Endothelial cell (in vitro differentiated cells): Measurements from ENCODE around the gene IL6R. TPM values are rescaled to one million over a fixed set of nuclear protein-coding genes. Genes with fewer than 3 reads are reported as not detected.
"Not testable (repeated sequence)": the region's sequence is repeated elsewhere in the genome, so short reads cannot be mapped to it uniquely, and the experiment has no call there.

Source experiments
- DNase-seq: peaks from one replicate; pipeline ENCODE4 v3.0.0; 2021; ENCODE audit warnings: low spot score
- H3K27ac Mint-ChIP-seq: one replicate; pipeline ENCODE4 v1.8.0; 2021; ENCODE audit warnings: mixed read lengths, inconsistent platforms; ENCODE audit not compliant: unreplicated experiment
- H3K27me3 Mint-ChIP-seq: one replicate; pipeline ENCODE4 v1.8.0; 2021; ENCODE audit warnings: mild to moderate bottlenecking, moderate library complexity, mixed read lengths, inconsistent platforms; ENCODE audit not compliant: unreplicated experiment
- H3K36me3 Mint-ChIP-seq: one replicate; pipeline ENCODE4 v1.8.0; 2021; ENCODE audit warnings: mild to moderate bottlenecking, low read depth, mixed read lengths, inconsistent platforms; ENCODE audit not compliant: unreplicated experiment
- H3K4me1 Mint-ChIP-seq: one replicate; pipeline ENCODE4 v1.8.0; 2021; ENCODE audit warnings: mild to moderate bottlenecking, mixed read lengths, inconsistent platforms; ENCODE audit not compliant: unreplicated experiment
- H3K4me3 Mint-ChIP-seq: one replicate; pipeline ENCODE4 v1.8.0; 2021; ENCODE audit warnings: mild to moderate bottlenecking, mixed read lengths, inconsistent platforms; ENCODE audit not compliant: unreplicated experiment
- H3K9me3 Mint-ChIP-seq: one replicate; pipeline ENCODE4 v1.8.0; 2021; ENCODE audit warnings: mixed read lengths, inconsistent platforms; ENCODE audit not compliant: unreplicated experiment
- CTCF ChIP-seq: fragments of 200-600 bp; sonication (generic); IDR thresholded peaks from one replicate; pipeline ENCODE4 v1.5.0; 2021; ENCODE audit warnings: antibody characterized with exemption; ENCODE audit not compliant: unreplicated experiment
- total RNA-seq: library from RNA; stranded (reverse); fragmentation: NEBNext Ultra II Directional; extraction: Animal tissue kit (Norgen Biotek cat#: 25700); gene quantifications from one replicate; pipeline ENCODE4 v1.2.1, GENCODE V29; 2021; ENCODE audit not compliant: unreplicated experiment

IL6R gene
- total RNA-seq, 1 donor from 2014 or later: 1.0 TPM

DNA sequence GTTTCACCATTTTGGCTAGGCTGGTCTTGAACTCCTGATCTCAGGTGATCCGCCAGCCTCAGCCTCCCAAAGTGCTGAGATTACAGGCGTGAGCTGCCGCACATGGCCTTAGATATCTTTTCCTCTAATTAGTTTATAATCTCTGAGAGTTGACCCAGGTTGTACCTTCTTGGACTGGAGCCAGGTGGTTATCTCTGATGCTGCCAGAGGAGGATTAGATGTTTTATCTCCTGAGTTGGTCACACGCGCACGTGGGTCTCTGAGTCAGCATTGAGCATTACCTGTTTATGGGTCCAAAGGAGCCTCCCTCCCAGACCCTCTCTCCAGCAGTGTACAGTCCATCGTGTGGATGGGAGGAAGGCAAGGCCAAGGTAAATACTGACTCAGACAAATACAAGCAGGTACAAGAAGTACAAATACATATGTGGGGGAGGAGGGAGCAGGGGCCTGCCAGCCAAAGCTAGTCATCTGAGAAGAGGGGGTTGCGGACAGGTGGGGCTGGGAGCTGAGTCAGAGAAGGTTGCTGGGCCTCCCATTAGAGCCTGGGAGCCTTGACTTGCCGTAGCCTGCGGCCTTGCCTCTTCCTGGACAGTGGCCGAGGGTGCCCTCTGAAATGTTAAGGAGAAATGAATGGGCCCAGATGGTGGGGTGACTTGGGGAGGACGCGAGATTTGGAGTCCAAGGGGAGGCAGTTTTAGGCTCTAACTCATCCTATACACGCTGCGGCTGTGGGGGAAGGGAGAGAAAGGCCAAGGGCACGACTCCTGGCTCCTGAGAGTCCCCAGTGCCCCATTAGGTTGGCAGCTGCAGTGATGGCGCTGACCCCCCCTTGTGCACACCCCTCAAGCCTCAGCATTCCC is 13.1 kb downstream of the IL6R start:
- Mint-ChIP-seq H3K27ac (no peak overlapping the region), H3K27me3 (peaks cover 5% of the 10 kb centered on the region), H3K4me1 (peaks cover 7% of the 10 kb centered on the region), H3K4me3 (no peak overlapping the region), H3K9me3 (no peaks in the 10 kb centered on the region), H3K36me3 (no peaks in the 10 kb centered on the region)
- DNase-seq: no peak
- TF ChIP-seq CTCF: no peak

DNA sequence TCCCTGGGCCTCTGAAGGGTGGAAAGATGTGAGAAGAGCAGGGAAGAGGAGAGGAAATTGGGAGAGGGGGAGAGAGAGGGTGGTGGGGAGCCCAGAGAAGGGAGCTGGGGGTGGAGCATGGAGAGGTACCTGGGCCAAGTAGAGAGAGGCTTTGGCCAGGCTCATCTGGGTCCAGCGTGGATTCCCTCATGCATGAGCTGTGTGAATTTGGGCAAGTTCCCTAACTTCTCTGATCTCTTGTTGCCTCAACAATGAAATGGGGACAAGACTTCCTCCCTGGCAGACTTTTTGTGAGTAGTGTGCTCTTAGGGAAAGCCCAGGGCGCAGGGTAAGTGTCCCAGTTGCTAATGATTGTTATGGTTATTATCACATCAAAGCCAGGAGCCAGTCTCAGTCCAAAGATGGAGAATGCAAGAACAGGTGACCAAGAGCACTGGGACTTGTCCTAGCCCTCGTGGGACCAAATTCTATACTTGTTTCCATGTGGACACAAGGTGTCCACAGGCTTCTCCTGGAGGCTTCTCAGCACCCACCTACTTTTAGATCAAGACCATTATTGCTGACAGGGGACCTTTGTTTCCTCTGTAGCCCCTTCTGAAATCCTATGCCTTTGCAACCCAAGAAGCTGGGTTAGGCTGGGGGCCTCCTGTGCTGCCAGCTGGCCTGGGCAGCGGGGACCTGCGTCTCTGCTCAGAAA is 13.9 kb downstream of the IL6R start:
- no peaks in the 10 kb centered on the region for H3K36me3 Mint-ChIP-seq
- no peak overlapping the region for H3K4me3 Mint-ChIP-seq
- H3K4me1 Mint-ChIP-seq: peaks cover 14% of the 10 kb centered on the region
- H3K27me3 Mint-ChIP-seq: peaks cover 4% of the 10 kb centered on the region
- no peak for TF ChIP-seq CTCF
- H3K9me3 Mint-ChIP-seq: no peaks in the 10 kb centered on the region
- DNase-seq: no peak
- no peak overlapping the region for H3K27ac Mint-ChIP-seq

DNA sequence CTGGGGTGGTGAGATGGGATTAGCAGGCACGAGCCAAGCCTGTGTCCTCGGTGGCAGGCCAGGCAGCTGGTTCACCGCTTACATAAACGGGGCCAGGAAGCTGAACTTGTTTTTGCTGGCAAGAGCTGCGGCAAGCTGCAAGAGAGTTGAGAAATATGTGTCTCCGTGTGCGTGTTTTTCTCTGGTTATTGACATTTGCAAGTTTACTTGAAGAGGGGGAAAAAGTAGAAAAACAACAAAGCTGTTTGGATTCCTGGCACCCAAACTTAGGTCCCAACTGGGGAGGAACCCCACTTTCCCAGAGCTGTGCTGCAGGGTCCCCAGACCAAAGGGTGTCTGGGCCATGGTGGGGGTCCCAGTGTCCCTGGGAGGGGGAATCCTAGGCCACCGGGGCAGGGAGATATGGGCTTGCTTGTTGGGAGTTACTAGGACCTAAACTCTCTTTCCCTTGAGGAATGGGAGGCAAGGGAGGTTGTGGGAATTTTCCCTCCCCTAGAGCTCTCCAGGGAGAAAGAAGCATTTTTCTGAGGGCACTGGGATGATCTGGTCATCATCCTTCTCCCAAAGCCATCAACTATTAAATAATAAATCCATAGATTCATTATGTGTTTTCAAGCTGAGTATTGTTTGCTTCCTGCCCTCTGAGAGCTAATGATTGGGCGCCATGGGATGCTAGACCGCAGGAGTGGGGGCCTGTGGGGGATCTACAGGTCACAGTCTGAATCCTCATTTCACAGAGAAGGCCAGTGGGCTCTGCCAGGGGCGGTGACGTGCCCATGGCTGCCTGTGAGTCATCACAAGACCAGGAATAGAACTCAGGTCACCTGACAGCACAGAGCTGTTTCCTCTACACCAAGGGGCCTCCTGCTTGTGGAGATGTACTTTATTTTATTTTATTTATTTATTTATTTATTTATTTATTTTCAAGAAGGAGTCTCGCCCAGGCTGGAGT is 14.8 kb downstream of the IL6R start:
- no peak for DNase-seq
- Mint-ChIP-seq H3K27ac (no peak overlapping the region), H3K4me3 (no peak overlapping the region), H3K9me3 (no peaks in the 10 kb centered on the region), H3K4me1 (peaks cover 16% of the 10 kb centered on the region), H3K36me3 (no peaks in the 10 kb centered on the region), H3K27me3 (peaks cover 4% of the 10 kb centered on the region)
- no peak for TF ChIP-seq CTCF

DNA sequence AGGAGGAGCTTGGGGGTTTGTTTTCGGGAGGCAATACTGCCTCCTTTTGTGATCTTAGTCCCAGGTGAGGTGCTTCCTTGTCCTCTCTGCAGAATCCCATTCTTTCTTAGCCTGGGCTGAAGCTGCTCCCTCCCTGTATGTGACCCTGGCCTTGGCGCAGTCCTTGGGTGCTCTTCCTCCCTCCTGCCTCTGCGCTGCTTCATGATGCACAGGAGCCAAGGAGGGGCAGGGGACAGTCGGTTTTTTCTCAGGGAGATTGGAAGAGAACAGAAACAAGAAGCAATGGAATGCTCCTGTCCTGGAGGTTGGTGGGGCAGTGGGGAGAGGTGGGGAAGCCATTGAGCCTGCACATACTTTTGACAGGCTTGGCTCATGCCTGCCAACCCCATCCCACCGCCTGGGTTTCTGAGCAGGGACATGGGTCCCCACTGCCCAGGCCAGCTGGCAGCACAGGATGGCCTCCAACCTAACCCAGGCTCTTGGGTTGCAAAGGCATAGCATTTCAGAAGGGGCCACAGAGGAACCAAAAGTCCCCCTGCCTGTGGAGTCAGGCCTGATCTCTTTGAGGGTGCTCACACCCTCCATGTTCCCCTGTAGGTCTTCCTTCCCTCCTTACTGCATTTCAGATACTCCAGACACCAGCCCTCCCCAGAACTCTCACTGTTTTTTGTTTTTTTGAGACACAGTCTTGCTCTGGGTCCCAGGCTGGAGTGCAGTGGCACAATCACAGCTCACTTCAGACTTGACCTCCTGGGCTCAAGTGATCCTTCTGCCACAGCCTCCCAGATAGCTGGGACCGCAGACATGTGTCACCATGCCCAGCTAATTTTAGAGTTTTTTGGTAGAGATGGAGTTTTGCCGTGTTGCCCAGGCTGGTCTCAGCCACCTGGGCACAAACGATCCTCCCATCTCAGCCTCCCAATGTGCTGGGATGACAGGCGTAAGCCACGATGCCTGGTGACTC is 16.1 kb downstream of the IL6R start:
- Mint-ChIP-seq H3K9me3 (no peaks in the 10 kb centered on the region), H3K36me3 (no peaks in the 10 kb centered on the region), H3K27ac (no peak overlapping the region), H3K4me3 (no peak overlapping the region), H3K4me1 (peaks cover 16% of the 10 kb centered on the region), H3K27me3 (peaks cover 7% of the 10 kb centered on the region)
- no peak for DNase-seq
- TF ChIP-seq CTCF: no peak

- not testable (repeated sequence) for H3K9me3 Mint-ChIP-seq
These were observed 16.9 kb downstream of the IL6R start for GRCh38 chr1:154422049-154422448.

More at GRCh38 chr1:154422049-154422448, 16.9 kb downstream of the IL6R start:
- H3K4me1 Mint-ChIP-seq: peaks cover 16% of the 10 kb centered on the region
- H3K27ac Mint-ChIP-seq, H3K27me3 Mint-ChIP-seq, H3K4me3 Mint-ChIP-seq, DNase-seq, H3K36me3 Mint-ChIP-seq: not testable (repeated sequence)
